ENCODE measurements around the gene KRT73.

DNA sequence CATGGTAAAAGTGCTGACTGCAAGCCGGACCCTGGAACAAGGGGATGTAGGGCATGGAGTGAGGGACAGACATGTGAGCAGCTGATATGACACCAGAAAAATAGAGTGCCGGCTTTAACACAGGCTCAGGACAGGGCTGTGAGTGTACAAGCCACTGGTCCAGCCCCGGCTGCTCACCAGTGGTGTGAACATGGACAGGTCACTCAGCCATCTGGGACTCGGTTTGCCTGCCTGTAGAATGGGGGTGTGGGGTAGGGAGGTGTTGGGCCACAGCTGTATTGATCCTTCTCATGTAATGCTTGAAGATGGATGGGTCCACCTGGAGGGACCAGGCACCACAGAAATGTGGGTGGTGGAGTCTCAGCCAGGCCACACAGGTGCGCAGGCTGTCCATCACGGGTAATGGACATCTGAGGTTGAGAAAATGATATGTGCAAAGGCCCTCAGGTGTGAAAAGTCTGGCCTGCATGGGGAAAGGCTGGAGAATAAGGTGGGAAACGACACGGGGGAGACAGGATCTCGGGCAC is 34.1 kb downstream of the KRT73 start:
- no peak for TF ChIP-seq POLR2A (IDR thresholded peaks at IDR 0.05; ENCODE audit: low read depth, low read length)
- TF ChIP-seq POLR2AphosphoS5 (IDR thresholded peaks at IDR 0.05; ENCODE audit: low read depth, low read length), result no peak
